Gastroesophageal sphincter (tissue), 3 donors: Measurements from ENCODE around the gene DDAH2.

Experiments
- EP300 ChIP-seq: sonication (generic); formaldehyde crosslinking; IDR thresholded peaks from one replicate; pipeline ENCODE4 v1.6.1; 2017; ENCODE audit warnings: antibody characterized with exemption, mild to moderate bottlenecking
- TF ChIP-seq, protein P1 (sequence below), 4 experiments: fragments of 200-600 bp in 2 of 4; fragments of 450-650 bp in 2 of 4; sonication (generic) in 1 of 4; IDR thresholded peaks; one replicate each; pipeline ENCODE4 v1.5.1; 2017 to 2019; ENCODE audit warnings: antibody characterized with exemption in 4 of 4, mild to moderate bottlenecking in 2 of 4, moderate library complexity in 2 of 4

DNA sequence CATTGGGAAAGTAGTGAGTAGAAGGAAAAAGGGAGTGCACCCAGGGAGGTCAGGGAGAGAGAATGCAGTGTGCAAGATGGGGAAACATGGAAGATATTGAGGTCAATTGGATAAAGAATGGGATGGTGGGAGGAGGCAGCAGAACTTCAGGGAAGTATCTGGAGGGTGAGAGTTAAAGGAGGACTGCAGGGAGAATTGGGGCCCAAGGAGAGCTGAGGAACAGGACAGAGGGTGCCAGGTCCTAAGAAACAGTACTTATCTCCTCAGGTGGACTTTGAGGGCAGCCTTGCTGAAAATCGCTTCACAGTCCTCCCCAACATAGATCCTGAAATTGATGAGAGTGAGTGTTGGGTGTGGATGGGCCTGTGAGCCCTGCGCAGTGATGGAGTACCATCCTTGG lies 29.2 kb upstream of the DDAH2 start:
- TF ChIP-seq, protein P1, sequence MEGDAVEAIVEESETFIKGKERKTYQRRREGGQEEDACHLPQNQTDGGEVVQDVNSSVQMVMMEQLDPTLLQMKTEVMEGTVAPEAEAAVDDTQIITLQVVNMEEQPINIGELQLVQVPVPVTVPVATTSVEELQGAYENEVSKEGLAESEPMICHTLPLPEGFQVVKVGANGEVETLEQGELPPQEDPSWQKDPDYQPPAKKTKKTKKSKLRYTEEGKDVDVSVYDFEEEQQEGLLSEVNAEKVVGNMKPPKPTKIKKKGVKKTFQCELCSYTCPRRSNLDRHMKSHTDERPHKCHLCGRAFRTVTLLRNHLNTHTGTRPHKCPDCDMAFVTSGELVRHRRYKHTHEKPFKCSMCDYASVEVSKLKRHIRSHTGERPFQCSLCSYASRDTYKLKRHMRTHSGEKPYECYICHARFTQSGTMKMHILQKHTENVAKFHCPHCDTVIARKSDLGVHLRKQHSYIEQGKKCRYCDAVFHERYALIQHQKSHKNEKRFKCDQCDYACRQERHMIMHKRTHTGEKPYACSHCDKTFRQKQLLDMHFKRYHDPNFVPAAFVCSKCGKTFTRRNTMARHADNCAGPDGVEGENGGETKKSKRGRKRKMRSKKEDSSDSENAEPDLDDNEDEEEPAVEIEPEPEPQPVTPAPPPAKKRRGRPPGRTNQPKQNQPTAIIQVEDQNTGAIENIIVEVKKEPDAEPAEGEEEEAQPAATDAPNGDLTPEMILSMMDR (IDR thresholded peaks at IDR 0.05) = no peak
- no peak for TF ChIP-seq EP300
